Trophoblast cell (in vitro differentiated cells and primary cell): ENCODE data around the gene FAH.

Experiments used
- DNase-seq, 2 donors: peaks; one replicate each; pipeline ENCODE4 v3.0.0-alpha.2; 2016
- H2AFZ ChIP-seq: 2 replicates; pipeline ENCODE4 v1.6.1; 2013; ENCODE audit warnings: low read length, moderate library complexity, mild to moderate bottlenecking; ENCODE audit not compliant: insufficient read depth, poor library complexity
- H2AK5ac ChIP-seq: 2 replicates; pipeline ENCODE4 v1.6.1; 2013; ENCODE audit warnings: mild to moderate bottlenecking, low read length
- H2BK120ac ChIP-seq: 2 replicates; pipeline ENCODE4 v1.6.1; 2013; ENCODE audit warnings: low read length, mild to moderate bottlenecking, moderate library complexity; ENCODE audit not compliant: insufficient read depth, poor library complexity
- H2BK12ac ChIP-seq: 2 replicates; pipeline ENCODE4 v1.6.1; 2013; ENCODE audit warnings: mild to moderate bottlenecking, low read length, moderate library complexity
- H2BK5ac ChIP-seq: 2 replicates; pipeline ENCODE4 v1.6.1; 2013; ENCODE audit warnings: low read length, low read depth, moderate library complexity, mild to moderate bottlenecking; ENCODE audit not compliant: poor library complexity
- H3K14ac ChIP-seq: 2 replicates; pipeline ENCODE4 v1.6.1; 2013; ENCODE audit warnings: mild to moderate bottlenecking, low read length
- H3K18ac ChIP-seq: 2 replicates; pipeline ENCODE4 v1.6.1; 2013; ENCODE audit warnings: mild to moderate bottlenecking, low read length
- H3K23ac ChIP-seq: 2 replicates; pipeline ENCODE4 v1.6.1; 2013; ENCODE audit warnings: low read length
- H3K27ac ChIP-seq: 2 replicates; pipeline ENCODE4 v1.5.1; 2013; ENCODE audit warnings: low read depth, mild to moderate bottlenecking, inconsistent platforms, low read length, moderate library complexity
- H3K27me3 ChIP-seq: 2 replicates; pipeline ENCODE4 v1.6.1; 2013; ENCODE audit warnings: inconsistent platforms, mild to moderate bottlenecking, low read length, moderate library complexity; ENCODE audit not compliant: insufficient read depth
- H3K36me3 ChIP-seq, 2 experiments: 1 replicate in 1 of 2; 2 replicates in 1 of 2; pipeline ENCODE4 v1.6.1; 2013; ENCODE audit warnings: low read length in 2 of 2, mild to moderate bottlenecking in 2 of 2, moderate library complexity in 1 of 2; ENCODE audit not compliant: insufficient read depth in 2 of 2, control insufficient read depth in 1 of 2
- H3K4ac ChIP-seq: 2 replicates; pipeline ENCODE4 v1.6.1; 2013; ENCODE audit warnings: low read depth, mild to moderate bottlenecking, low read length, moderate library complexity
- H3K4me1 ChIP-seq, 2 experiments: 1 replicate in 1 of 2; 2 replicates in 1 of 2; pipeline ENCODE4 v1.6.1; 2013; ENCODE audit warnings: low read length in 2 of 2, mild to moderate bottlenecking in 2 of 2, moderate library complexity in 1 of 2; ENCODE audit not compliant: insufficient read depth in 2 of 2, control insufficient read depth in 1 of 2
- H3K4me2 ChIP-seq: 2 replicates; pipeline ENCODE4 v1.6.1; 2013; ENCODE audit warnings: inconsistent platforms, mild to moderate bottlenecking, low read length, moderate library complexity
- H3K4me3 ChIP-seq: 2 replicates; pipeline ENCODE4 v1.5.1; 2013; ENCODE audit warnings: mild to moderate bottlenecking, low read depth, low read length, inconsistent platforms
- H3K79me1 ChIP-seq: one replicate; pipeline ENCODE4 v1.6.1; 2013; ENCODE audit warnings: low read length
- H3K79me2 ChIP-seq: 2 replicates; pipeline ENCODE4 v1.6.1; 2013; ENCODE audit warnings: low read length, mild to moderate bottlenecking; ENCODE audit not compliant: control insufficient read depth, insufficient read depth, poor library complexity
- H3K9ac ChIP-seq: 2 replicates; pipeline ENCODE4 v1.6.1; 2013; ENCODE audit warnings: mild to moderate bottlenecking, low read length
- H3K9me3 ChIP-seq: 2 replicates; pipeline ENCODE4 v1.6.1; 2013; ENCODE audit warnings: low read depth, mild to moderate bottlenecking, control low read depth, inconsistent platforms, low read length; ENCODE audit not compliant: insufficient read depth
- H4K12ac ChIP-seq: 2 replicates; pipeline ENCODE4 v1.6.1; 2013; ENCODE audit warnings: low read depth, mild to moderate bottlenecking, low read length, moderate library complexity
- H4K8ac ChIP-seq: 2 replicates; pipeline ENCODE4 v1.6.1; 2013; ENCODE audit warnings: low read depth, mild to moderate bottlenecking, low read length, moderate library complexity
- H4K91ac ChIP-seq: one replicate; pipeline ENCODE4 v1.6.1; 2013; ENCODE audit warnings: low read depth, mild to moderate bottlenecking, low read length, moderate library complexity
- WGBS: extraction: QIAGEN DNeasy Blood & Tissue Kit; methylation state at CpG from one replicate; pipeline ENCODE4 v1.1.7; 2013; ENCODE audit warnings: missing lambda C conversion rate; ENCODE audit not compliant: insufficient read length, insufficient coverage; ENCODE audit errors: extremely low coverage; 5-methylcytosine and 5-hydroxymethylcytosine counted together

FAH gene

GRCh38 chr15:80173022-80173759 lies 20.4 kb downstream of the FAH start:
- no CpG with 5 or more reads among the region's 10 CpGs for WGBS
- no peaks in the 10 kb centered on the region for H3K79me2 ChIP-seq

GRCh38 chr15:80174017-80174746 lies 21.4 kb downstream of the FAH start:
- peak in 1 of 2 donors; percentile 60 for DNase-seq
- H3K27ac ChIP-seq: no peak overlapping the region
- H3K9me3 ChIP-seq: no peaks in the 10 kb centered on the region
- H4K8ac ChIP-seq: no peak overlapping the region
- H3K4me2 ChIP-seq: no peak overlapping the region
- no peaks in the 10 kb centered on the region for H3K79me2 ChIP-seq
- H3K23ac ChIP-seq: no peak overlapping the region
- H3K79me1 ChIP-seq: no peaks in the 10 kb centered on the region
- no peak overlapping the region for H2AK5ac ChIP-seq
- H3K36me3 ChIP-seq: peaks cover 0 to 3% of the 10 kb centered on the region in 2 experiments
- no CpG with 5 or more reads among the region's 11 CpGs for WGBS
- H3K4me1 ChIP-seq: peaks cover 5 to 8% of the 10 kb centered on the region in 2 experiments
- H2BK120ac ChIP-seq: no peak overlapping the region
- H3K27me3 ChIP-seq: no peaks in the 10 kb centered on the region
- H4K91ac ChIP-seq: no peak overlapping the region
- no peak overlapping the region for H3K4ac ChIP-seq
- no peak overlapping the region for H2AFZ ChIP-seq
- H3K18ac ChIP-seq: no peak overlapping the region
- H2BK5ac ChIP-seq: no peak overlapping the region
- no peak overlapping the region for H4K12ac ChIP-seq
- no peak overlapping the region for H3K4me3 ChIP-seq
- no peak overlapping the region for H2BK12ac ChIP-seq
- H3K9ac ChIP-seq: no peak overlapping the region
- no peak overlapping the region for H3K14ac ChIP-seq

More at GRCh38 chr15:80173022-80173759, 20.4 kb downstream of the FAH start:
- Histone ChIP-seq H3K79me1 (no peaks in the 10 kb centered on the region), H3K14ac (no peak overlapping the region), H3K18ac (no peak overlapping the region), H4K12ac (no peak overlapping the region), H2AK5ac (no peak overlapping the region), H2AFZ (no peak overlapping the region), H3K27ac (no peak overlapping the region), H3K4me1 (peaks cover 5 to 8% of the 10 kb centered on the region in 2 experiments), H3K27me3 (no peaks in the 10 kb centered on the region), H2BK120ac (no peak overlapping the region), H2BK5ac (no peak overlapping the region), H2BK12ac (no peak overlapping the region), H3K4me2 (no peak overlapping the region), H3K4ac (no peak overlapping the region), H4K91ac (no peak overlapping the region), H3K9ac (no peak overlapping the region), H3K36me3 (peaks cover 0 to 3% of the 10 kb centered on the region in 2 experiments), H3K9me3 (no peaks in the 10 kb centered on the region), H3K23ac (no peak overlapping the region), H4K8ac (no peak overlapping the region), H3K4me3 (no peak overlapping the region)
- DNase-seq: peak; percentile 75 to 90

GRCh38 chr15:80175436-80175835 lies 22.6 kb downstream of the FAH start:
- Histone ChIP-seq H3K14ac (no peak overlapping the region), H3K9ac (no peak overlapping the region), H3K27me3 (no peaks in the 10 kb centered on the region), H3K4me1 (peaks cover 5 to 8% of the 10 kb centered on the region in 2 experiments), H3K4me3 (no peak overlapping the region), H2BK12ac (no peak overlapping the region), H3K9me3 (no peaks in the 10 kb centered on the region), H3K79me2 (no peaks in the 10 kb centered on the region), H2BK5ac (no peak overlapping the region), H3K23ac (no peak overlapping the region), H3K18ac (no peak overlapping the region), H4K91ac (no peak overlapping the region), H4K8ac (no peak overlapping the region), H2BK120ac (no peak overlapping the region), H2AK5ac (no peak overlapping the region), H3K79me1 (no peaks in the 10 kb centered on the region), H4K12ac (no peak overlapping the region), H3K36me3 (peaks cover 1 to 3% of the 10 kb centered on the region in 2 experiments), H3K27ac (no peak overlapping the region), H2AFZ (no peak overlapping the region), H3K4ac (no peak overlapping the region), H3K4me2 (no peak overlapping the region)
- WGBS: no CpG with 5 or more reads among the region's 9 CpGs
- DNase-seq: no peak

DNA sequence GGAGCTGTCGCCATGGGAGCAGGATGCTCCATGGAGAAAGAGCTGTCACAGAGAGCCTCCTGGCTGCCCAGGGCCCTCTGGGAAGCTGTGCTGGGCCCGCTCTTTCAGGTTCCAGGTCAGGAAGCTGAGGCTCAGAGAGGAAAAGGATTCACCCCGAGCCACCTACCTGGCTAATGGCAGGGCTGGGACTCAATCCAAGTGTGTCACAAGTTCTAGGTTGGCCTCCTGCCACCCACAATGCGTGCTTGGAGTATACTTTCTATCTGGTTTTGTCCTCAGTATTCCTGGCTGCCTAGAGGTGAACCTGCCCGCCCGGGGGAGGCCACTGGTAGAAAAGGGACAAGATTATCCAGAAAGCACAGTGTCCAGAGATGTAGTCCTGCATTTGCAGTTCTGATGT lies 23.6 kb downstream of the FAH start:
- Histone ChIP-seq H3K9ac (no peak overlapping the region), H3K27me3 (no peaks in the 10 kb centered on the region)
- no peak for DNase-seq

More for the DNA sequence above, 23.6 kb downstream of the FAH start:
- Histone ChIP-seq H3K27ac (no peak overlapping the region), H2BK12ac (no peak overlapping the region), H4K8ac (no peak overlapping the region), H3K4ac (no peak overlapping the region), H3K4me1 (peaks cover 5 to 8% of the 10 kb centered on the region in 2 experiments), H2AFZ (no peak overlapping the region), H2BK5ac (no peak overlapping the region), H3K4me3 (no peak overlapping the region), H4K12ac (no peak overlapping the region), H3K4me2 (no peak overlapping the region), H3K36me3 (peaks cover 3 to 7% of the 10 kb centered on the region in 2 experiments), H4K91ac (no peak overlapping the region), H3K23ac (no peak overlapping the region), H3K14ac (no peak overlapping the region), H3K79me1 (no peaks in the 10 kb centered on the region), H2BK120ac (no peak overlapping the region), H3K9me3 (no peaks in the 10 kb centered on the region), H2AK5ac (no peak overlapping the region), H3K79me2 (no peaks in the 10 kb centered on the region), H3K18ac (no peak overlapping the region)
- no CpG with 5 or more reads among the region's 6 CpGs for WGBS
